ENCODE measurements around the gene SOWAHD. TPM values are rescaled to one million over a fixed set of nuclear protein-coding genes. Genes with fewer than 3 reads are reported as not detected.
"Not testable (repeated sequence)": the region's sequence is repeated elsewhere in the genome, so short reads cannot be mapped to it uniquely, and the experiment has no call there.

Gene SOWAHD
- total RNA-seq, 1 donor from 2014 or later = 4.7 TPM

- no peak for DNase-seq (ENCODE audit: low spot score)
These were observed 401 bp downstream of the SOWAHD start for GRCh38 chrX:119758731-119759247.

DNA sequence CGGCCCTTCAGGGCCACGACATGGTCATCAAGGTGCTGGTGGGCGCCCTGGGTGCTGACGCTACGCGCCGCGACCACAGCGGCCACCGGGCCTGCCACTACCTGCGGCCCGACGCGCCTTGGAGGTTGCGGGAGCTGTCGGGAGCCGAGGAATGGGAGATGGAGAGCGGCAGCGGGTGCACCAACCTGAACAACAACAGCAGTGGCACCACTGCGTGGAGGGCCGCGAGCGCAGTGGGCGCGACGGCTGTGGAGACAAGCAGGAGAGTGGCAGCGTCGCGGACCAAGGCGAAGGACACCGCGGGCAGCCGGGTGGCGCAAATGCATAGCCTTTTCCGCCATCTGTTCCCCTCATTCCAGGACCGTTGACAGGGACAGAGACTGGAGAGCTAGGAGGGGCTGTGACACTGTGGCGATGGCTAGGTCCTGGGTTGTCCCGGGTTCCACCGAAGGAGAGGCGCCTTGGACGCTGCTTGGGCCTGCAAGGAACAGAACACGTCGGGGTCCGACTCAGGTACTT lies 919 bp downstream of the SOWAHD start:
- no peak for DNase-seq (ENCODE audit: low spot score)

DNA sequence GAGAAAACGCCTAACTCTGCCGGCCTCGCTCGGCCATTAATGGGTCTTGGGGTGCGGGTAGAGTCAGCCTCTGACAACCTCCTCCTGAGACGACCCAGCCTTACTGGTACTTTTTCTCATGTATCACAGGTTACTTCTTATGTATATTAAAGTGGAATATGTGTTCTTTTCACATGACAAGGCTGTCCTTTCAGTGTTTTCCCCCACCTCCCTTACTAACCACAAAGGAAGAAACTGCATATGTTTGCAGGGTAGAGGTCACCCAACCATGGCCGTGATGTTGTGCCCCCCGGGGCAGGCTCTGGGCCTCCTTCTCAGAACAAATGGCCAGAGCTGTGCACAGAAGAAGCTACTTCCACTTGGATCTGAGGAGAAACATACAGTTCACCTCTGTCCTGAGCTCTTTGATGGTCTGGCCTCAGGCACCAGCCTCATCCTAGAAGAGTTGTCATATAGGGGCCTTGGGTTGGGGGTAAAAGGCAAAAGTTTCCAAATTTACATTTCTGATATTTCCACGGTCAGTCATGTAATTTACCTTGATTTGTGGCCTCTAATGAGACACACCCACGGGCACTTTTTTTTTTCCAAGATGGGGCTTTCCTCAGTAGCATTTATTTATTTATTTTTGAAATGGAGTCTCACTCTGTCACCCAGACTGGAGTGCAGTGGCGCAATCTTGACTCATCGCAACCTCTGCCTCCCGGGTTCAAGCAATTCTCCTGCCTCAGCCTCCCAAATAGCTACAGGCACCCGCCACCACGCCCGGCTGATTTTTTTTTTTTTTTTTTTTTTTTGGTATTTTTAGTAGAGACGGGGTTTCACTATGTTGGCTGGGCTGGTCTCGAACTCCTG lies 1.9 kb downstream of the SOWAHD start:
- no peak for DNase-seq (ENCODE audit: low spot score)

DNA sequence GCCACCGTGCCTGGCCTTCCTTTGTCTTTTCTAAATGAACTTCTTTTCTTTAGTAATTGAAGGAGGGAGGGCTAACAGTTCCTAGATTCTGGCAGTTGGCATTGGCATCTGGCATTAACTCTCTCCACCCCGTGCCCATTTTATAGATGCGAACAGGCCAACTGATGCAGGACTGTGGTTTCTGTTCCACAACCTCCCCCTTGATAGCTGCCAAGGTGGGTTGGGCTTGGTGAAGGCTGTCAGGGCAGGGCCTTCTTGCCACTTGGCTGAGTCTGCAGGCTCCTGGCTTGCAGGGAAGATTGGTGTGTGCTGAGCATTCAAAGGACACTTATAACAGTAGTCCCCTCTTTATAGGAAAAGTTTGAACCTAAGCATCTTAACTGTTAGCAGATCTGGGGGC lies 4.3 kb downstream of the SOWAHD start:
- no peak for DNase-seq (ENCODE audit: low spot score)

DNA sequence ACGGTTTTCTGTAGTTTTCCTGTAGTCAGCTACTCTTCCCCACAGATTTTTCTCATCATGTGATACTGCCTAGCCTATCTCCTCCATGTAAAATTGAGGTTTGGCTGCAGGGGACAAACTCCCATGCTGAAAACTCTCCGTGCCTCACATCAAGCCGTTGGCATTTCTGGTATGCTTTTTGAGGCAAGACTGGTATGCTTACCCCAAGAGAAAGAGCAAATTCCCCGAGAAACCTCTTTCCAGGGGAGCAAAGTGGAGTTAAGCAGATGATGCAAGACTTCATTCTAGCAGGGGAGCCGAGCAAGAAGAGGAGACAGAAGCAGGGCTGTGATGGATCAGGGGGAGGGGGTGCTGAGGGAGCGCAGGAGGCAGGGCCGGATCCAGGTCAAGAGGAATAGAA lies 4.8 kb downstream of the SOWAHD start:
- DNase-seq (ENCODE audit: low spot score) = no peak

GRCh38 chrX:119763836-119764387 lies 5.5 kb downstream of the SOWAHD start:
- DNase-seq (ENCODE audit: low spot score) = no peak

GRCh38 chrX:119768436-119768835 lies 10.0 kb downstream of the SOWAHD start:
- DNase-seq (ENCODE audit: low spot score) = not testable (repeated sequence)

DNA sequence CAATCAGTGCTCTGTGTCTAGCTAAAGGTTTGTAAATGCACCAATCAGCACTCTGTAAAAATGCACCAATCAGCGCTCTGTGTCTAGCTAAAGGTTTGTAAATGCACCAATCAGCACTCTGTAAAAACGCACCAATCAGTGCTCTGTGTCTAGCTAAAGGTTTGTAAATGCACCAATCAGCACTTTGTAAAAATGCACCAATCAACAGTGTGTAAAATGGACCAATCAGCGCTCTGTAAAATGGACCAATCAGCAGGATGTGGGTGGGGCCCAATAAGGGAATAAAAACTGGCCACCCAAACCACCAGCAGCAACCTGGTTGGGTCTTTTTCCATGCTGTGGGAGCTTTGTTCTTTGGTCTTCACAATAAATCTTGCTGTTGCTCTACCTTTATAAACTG lies 11.0 kb downstream of the SOWAHD start:
- not testable (repeated sequence) for DNase-seq (ENCODE audit: low spot score)

- no peak for DNase-seq (ENCODE audit: low spot score)
These were observed 17.3 kb downstream of the SOWAHD start for GRCh38 chrX:119775517-119776238.

GRCh38 chrX:119778829-119779228 lies 20.4 kb downstream of the SOWAHD start:
- DNase-seq (ENCODE audit: low spot score) = no peak

GRCh38 chrX:119783026-119783425 lies 24.6 kb downstream of the SOWAHD start:
- DNase-seq (ENCODE audit: low spot score) = no peak

DNA sequence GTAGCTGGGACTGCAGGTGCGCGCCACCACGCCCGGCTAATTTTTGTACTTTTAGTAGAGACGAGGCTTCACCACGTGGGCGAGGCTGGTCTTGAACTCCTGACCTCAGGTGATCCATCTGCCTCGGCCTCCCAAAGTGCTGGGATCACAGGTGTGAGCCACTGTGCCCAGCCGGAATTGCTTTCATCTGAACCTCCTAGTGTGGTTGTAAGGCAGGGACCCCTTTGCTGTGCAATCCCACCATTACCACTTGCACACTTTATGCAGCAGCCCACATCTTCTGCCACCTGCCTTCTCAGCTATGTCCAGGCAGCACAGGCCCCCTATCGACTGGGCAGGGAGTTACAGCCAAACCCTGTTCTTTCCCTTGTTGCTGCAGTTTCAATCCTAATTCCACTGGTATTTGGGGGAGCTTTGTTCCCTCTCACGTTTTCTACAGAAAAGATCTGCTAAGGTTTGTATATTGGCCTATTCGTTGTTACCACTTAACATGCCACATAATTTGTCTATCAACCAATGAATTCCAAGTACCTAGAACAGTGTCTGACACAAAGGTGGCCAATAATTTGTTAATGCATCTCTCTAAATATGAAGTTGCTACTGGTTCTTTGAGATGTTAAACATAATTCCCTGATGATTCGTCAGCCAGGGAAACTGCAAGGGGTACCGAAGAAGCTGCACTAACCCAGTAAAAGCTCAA lies 26.5 kb downstream of the SOWAHD start:
- DNase-seq (ENCODE audit: low spot score) = no peak

DNA sequence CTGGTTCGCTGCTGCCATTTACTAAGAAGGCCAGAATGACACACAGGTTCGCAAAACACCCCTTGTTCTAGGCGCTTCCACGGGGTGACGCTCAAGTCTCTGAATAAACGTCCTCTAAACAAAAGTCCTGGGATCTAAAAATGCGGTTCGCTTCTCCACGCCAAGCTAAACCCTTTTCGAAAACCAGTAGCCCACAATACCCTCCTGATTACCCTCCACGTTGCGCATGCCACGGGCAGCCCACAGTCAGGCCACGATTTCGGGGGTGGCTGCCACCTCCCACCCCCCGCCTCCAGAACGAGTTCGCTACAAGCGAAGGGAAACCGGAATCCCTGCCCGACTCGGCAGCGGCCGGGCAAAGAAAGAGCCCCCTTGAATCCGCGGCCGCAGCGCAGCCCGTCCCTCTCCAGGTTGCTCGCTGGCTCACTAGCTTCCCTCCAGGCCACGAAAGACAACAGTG lies 32.6 kb downstream of the SOWAHD start:
- peak; percentile 15 for DNase-seq (ENCODE audit: low spot score)

- peak; percentile 85 for DNase-seq (ENCODE audit: low spot score)
These were observed 33.2 kb downstream of the SOWAHD start, which contains the start of gene RPL39 for GRCh38 chrX:119791437-119792231. Gene RPL39 (minus strand): TSS chrX:119791630. CDS start chrX:119791576, 54 bp downstream.

DNA sequence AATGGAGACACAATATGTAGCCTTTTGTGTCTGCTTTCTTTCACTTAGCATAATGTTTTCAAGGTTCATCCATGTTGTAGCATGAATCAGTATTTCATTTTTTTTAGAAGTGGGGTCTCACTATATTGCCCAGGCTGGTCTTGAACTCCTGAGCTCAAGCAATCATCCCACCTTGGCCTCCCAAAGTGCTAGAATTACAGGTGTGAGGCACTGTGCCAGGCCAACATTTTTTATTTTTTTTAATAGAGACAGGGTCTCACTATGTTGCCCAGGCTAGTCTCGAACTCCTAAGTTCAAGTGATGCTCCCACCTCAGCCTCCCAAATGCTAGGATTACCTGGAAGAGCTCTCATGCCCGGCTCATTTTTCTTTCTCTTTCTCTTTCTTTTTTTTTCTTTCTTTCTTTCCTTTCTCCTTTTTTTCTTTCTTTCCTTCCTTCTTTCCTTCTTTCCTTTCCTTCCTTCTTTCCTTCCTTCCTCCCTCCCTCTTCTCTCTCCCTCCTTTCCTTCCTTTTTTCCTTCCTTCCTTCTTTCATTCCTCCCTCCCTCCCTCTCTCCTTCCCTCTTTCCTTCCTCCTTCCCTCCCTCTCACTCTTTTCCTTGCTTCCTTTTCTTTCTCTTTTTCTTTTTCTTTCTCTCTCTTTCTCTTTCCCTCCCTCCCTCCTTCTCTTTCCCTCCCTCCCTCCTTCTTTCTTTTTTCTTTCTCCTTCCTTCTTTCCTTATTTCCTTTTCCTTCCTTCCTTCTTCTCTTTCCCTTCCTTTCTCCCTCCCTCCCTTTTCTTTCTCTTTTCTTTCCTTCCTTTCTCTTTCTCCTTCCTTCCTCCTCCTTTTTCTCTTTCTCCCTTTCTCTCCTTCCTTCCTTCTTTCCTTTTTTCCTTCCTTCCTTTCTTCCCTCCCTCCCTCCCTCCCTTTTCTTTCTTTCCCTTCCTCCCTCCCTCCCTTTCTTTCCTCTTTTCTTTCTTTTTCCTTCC lies 43.1 kb downstream of the SOWAHD start:
- DNase-seq (ENCODE audit: low spot score) = no peak

DNA sequence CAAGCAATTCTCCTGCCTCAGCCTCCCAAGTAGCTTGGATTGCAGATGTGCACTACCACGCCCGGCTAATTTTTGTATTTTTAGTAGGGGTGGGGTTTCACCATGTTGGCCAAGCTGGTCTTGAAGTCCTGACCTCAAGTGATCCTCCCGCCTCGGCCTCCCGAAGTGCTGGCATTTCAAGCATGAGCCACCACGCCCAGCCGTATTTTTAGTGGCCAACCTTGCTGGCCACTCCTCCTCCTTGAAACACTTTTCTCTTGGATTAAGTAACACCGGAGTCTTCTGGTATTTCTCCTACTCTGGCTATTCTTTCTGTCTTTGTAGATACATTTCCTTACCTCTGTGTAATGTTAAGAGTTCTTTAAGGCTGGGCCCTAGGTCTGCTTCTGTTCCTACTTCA lies 44.2 kb downstream of the SOWAHD start:
- DNase-seq (ENCODE audit: low spot score) = no peak

- not testable (repeated sequence) for DNase-seq (ENCODE audit: low spot score)
These were observed 50.1 kb downstream of the SOWAHD start for GRCh38 chrX:119808461-119808860.

- no peak for DNase-seq (ENCODE audit: low spot score)
These were observed 50.8 kb downstream of the SOWAHD start for GRCh38 chrX:119809185-119809666.
